Naive thymus-derived CD4-positive, alpha-beta T cell (primary cell): Measurements from ENCODE around the gene ABLIM3. TPM values are rescaled to one million over a fixed set of nuclear protein-coding genes. Genes with fewer than 3 reads are reported as not detected.

Source experiments
- ATAC-seq: fragments of 150-1000 bp; cut with Tn5 transposase; 2 replicates; pipeline ENCODE4 v1.10.0; 2021; ENCODE audit warnings: mild to moderate bottlenecking, moderate library complexity
- CTCF ChIA-PET: fragments of 350-600 bp; sonication (Branson Sonifier 250); formaldehyde crosslinking; loops from one replicate; lab custom pipeline; 2021; ENCODE audit warnings: antibody characterized with exemption; lab: Charles Lee
- POLR2A ChIA-PET: fragments of 350-600 bp; sonication (Branson Sonifier 250); formaldehyde crosslinking; loops from one replicate; lab custom pipeline; 2021; ENCODE audit warnings: antibody characterized with exemption, inconsistent platforms; lab: Charles Lee
- DNase-seq, 9 donors: peaks; one replicate each; pipeline versions ENCODE4 v3.0.0 to v3.0.0-alpha.2; 2020 to 2022; ENCODE audit warnings: mixed read lengths in 1 of 9
- H3K27ac ChIP-seq: one replicate; pipeline ENCODE4 v1.7.0; 2013; ENCODE audit warnings: mild to moderate bottlenecking, low read depth, low read length, moderate library complexity
- H3K27me3 ChIP-seq, 2 donors: one replicate each; pipeline ENCODE4 v1.7.0; 2013; ENCODE audit warnings: low read length in 2 of 2, mild to moderate bottlenecking in 2 of 2, moderate library complexity in 2 of 2; ENCODE audit not compliant: control insufficient read depth in 2 of 2, insufficient read depth in 2 of 2
- H3K36me3 ChIP-seq, 3 experiments: 1 replicate in 2 of 3; 2 replicates in 1 of 3; pipeline ENCODE4 v1.7.0; 2013; ENCODE audit warnings: low read length in 3 of 3, mild to moderate bottlenecking in 3 of 3, moderate library complexity in 1 of 3; ENCODE audit not compliant: insufficient read depth in 3 of 3, control insufficient read depth in 2 of 3
- H3K4me1 ChIP-seq, 2 donors: one replicate each; pipeline ENCODE4 v1.7.0; 2013; ENCODE audit warnings: low read length in 2 of 2, mild to moderate bottlenecking in 2 of 2, moderate library complexity in 1 of 2; ENCODE audit not compliant: control insufficient read depth in 2 of 2, insufficient read depth in 2 of 2
- H3K4me3 ChIP-seq: 2 replicates; pipeline ENCODE4 v1.7.0; 2013; ENCODE audit warnings: mild to moderate bottlenecking, low read length
- H3K9me3 ChIP-seq, 3 experiments: 1 replicate in 2 of 3; 2 replicates in 1 of 3; pipeline ENCODE4 v1.7.0; 2013; ENCODE audit warnings: low read length in 3 of 3; ENCODE audit not compliant: control insufficient read depth in 2 of 3
- H3K27ac Mint-ChIP-seq, 9 donors: one replicate each; pipeline ENCODE4 v1.8.0; 2020 to 2022; ENCODE audit warnings: mixed read lengths in 9 of 9, mild to moderate bottlenecking in 8 of 9, moderate library complexity in 5 of 9, inconsistent platforms in 2 of 9
- H3K27me3 Mint-ChIP-seq, 5 donors: one replicate each; pipeline ENCODE4 v1.8.0; 2021 to 2022; ENCODE audit warnings: mixed read lengths in 5 of 5, mild to moderate bottlenecking in 1 of 5
- H3K36me3 Mint-ChIP-seq, 5 donors: one replicate each; pipeline ENCODE4 v1.8.0; 2020 to 2022; ENCODE audit warnings: mixed read lengths in 5 of 5, mild to moderate bottlenecking in 3 of 5, inconsistent platforms in 1 of 5
- H3K4me1 Mint-ChIP-seq, 7 donors: one replicate each; pipeline ENCODE4 v1.8.0; 2020 to 2022; ENCODE audit warnings: mixed read lengths in 7 of 7, mild to moderate bottlenecking in 3 of 7, inconsistent platforms in 1 of 7
- H3K4me3 Mint-ChIP-seq, 10 donors: one replicate each; pipeline ENCODE4 v1.8.0; 2020 to 2022; ENCODE audit warnings: mild to moderate bottlenecking in 10 of 10, mixed read lengths in 10 of 10, moderate library complexity in 6 of 10, inconsistent platforms in 2 of 10
- H3K9me3 Mint-ChIP-seq, 11 donors: one replicate each; pipeline ENCODE4 v1.8.0; 2020 to 2022; ENCODE audit warnings: mixed read lengths in 11 of 11, mild to moderate bottlenecking in 4 of 11, inconsistent platforms in 1 of 11, moderate library complexity in 1 of 11
- intact Hi-C, 2 donors: fragments of 100-400 bp; cut with micrococcal nuclease; formaldehyde crosslinking; loops; one replicate each; pipeline ENCODE4 v1.15.1; 2023
- polyA plus RNA-seq, 2 donors: library from polyadenylated mRNA; unstranded; fragments of 300-500 nt; fragmentation: Illumina TruSeq; gene quantifications; one replicate each; pipeline ENCODE4 v1.2.3, GENCODE V29; 2021
- total RNA-seq, 6 experiments: library from RNA in 5 of 6; stranded (reverse) in 5 of 6; gene quantifications; 1 replicate in 5 of 6; 2 replicates in 1 of 6; pipeline ENCODE4 v1.2.3 and lab custom pipeline; 2021 to 2026

The ABLIM3 gene
- total and polyA plus RNA-seq, 7 experiments from 2014 or later = 0.08 to 1.3 TPM; not detected in 5

DNA sequence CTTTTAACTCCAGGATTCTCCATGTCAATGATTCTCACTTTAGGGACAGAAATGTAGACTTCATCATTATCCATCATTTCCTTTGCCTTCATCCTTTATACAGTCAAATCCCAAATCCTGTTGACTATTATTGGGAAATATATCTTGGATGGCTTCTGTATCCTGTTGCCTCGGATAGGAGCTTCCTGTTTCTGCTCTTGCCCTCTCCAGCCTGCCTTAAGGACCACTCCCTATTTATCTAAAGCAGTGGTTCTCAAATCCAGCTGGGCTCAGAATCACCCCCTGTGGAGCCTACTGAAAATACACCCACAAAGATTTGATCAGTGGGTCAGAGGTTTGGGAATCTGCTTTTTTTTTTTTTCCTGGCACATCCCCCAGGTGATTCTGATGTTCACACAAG, 138.8 kb downstream of the ABLIM3 start:
- H3K4me1 Mint-ChIP-seq = peaks cover 0 to 2% (median 0%) of the 10 kb centered on the region in 7 donors
- peaks cover 0 to 6% (median 0%) of the 10 kb centered on the region in 5 donors for H3K36me3 Mint-ChIP-seq
- Histone ChIP-seq H3K4me3 (no peak overlapping the region), H3K36me3 (no peaks in the 10 kb centered on the region), H3K4me1 (no peaks in the 10 kb centered on the region), H3K9me3 (no peaks in the 10 kb centered on the region), H3K27ac (no peak overlapping the region), H3K27me3 (no peaks in the 10 kb centered on the region)
- no peak overlapping the region for H3K4me3 Mint-ChIP-seq
- H3K27ac Mint-ChIP-seq = no peak overlapping the region
- ChIA-PET POLR2A (interaction anchor here (1.5 kb wide), 1 partner anchor 10 kb away, joined by 5 read pairs; no protein-coding TSS in a partner anchor), CTCF (interaction anchor here (0.6 to 1.4 kb wide), 3 partner anchors 10 to 32 kb away, joined by 3 to 4 read pairs (median 3); no protein-coding TSS in a partner anchor)
- peaks cover 0 to 5% (median 0%) of the 10 kb centered on the region in 11 donors for H3K9me3 Mint-ChIP-seq
- intact Hi-C loops = no loop called here
- ATAC-seq (no peak), DNase-seq (no peak)
- H3K27me3 Mint-ChIP-seq = peaks cover 0 to 39% (median 28%) of the 10 kb centered on the region in 5 donors

DNA sequence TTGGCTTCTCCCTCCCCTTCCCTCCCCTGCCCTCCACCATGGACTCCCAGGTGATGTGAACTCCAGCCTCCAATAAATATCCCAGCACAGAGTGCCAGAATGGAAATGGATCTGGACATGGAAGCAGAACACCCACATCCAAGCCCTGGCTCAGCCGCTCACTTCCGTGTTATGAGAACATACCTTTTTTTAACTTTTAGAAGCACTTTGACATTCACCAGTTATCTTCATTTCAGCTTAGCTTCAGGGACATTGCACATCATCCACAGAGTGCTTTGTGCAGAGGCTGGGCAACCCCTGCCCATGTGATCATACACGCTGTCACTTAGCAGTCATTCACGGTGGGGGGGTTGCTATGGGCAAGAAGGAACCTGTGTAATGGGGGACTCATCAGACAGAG, 139.5 kb downstream of the ABLIM3 start:
- CTCF ChIA-PET = no interaction called here
- H3K4me3 Mint-ChIP-seq = no peak overlapping the region

GRCh38 chr5:149282027-149282965, 141.0 kb downstream of the ABLIM3 start:
- no peaks in the 10 kb centered on the region for H3K27me3 ChIP-seq
- H3K9me3 ChIP-seq = no peaks in the 10 kb centered on the region
- no peaks in the 10 kb centered on the region for H3K4me1 ChIP-seq
- DNase-seq = no peak
- no peaks in the 10 kb centered on the region for H3K36me3 ChIP-seq
- intact Hi-C loops = no loop called here
- H3K36me3 Mint-ChIP-seq = peaks cover 0 to 6% (median 0%) of the 10 kb centered on the region in 5 donors
- ChIA-PET CTCF (no interaction called here), POLR2A (no interaction called here)
- peaks cover 0 to 5% (median 0%) of the 10 kb centered on the region in 11 donors for H3K9me3 Mint-ChIP-seq
- H3K4me3 Mint-ChIP-seq = no peak overlapping the region
- no peaks in the 10 kb centered on the region for H3K4me1 Mint-ChIP-seq
- no peak overlapping the region for H3K4me3 ChIP-seq
- peaks cover 0 to 29% (median 15%) of the 10 kb centered on the region in 5 donors for H3K27me3 Mint-ChIP-seq
- H3K27ac Mint-ChIP-seq = no peak overlapping the region
- no peak overlapping the region for H3K27ac ChIP-seq
- ATAC-seq = no peak

More for the DNA sequence above, 139.5 kb downstream of the ABLIM3 start:
- ATAC-seq = no peak
- H3K27me3 ChIP-seq = no peaks in the 10 kb centered on the region
- no peaks in the 10 kb centered on the region for H3K36me3 ChIP-seq
- H3K27ac Mint-ChIP-seq = no peak overlapping the region
- H3K27ac ChIP-seq = no peak overlapping the region
- intact Hi-C loops = no loop called here
- H3K9me3 Mint-ChIP-seq = peaks cover 0 to 5% (median 0%) of the 10 kb centered on the region in 11 donors
- DNase-seq = no peak
- POLR2A ChIA-PET = no interaction called here
- H3K27me3 Mint-ChIP-seq = peaks cover 0 to 33% (median 24%) of the 10 kb centered on the region in 5 donors
- H3K4me1 ChIP-seq = no peaks in the 10 kb centered on the region
- H3K36me3 Mint-ChIP-seq = peaks cover 0 to 6% (median 0%) of the 10 kb centered on the region in 5 donors
- H3K4me3 ChIP-seq = no peak overlapping the region
- no peaks in the 10 kb centered on the region for H3K9me3 ChIP-seq
- no peaks in the 10 kb centered on the region for H3K4me1 Mint-ChIP-seq

DNA sequence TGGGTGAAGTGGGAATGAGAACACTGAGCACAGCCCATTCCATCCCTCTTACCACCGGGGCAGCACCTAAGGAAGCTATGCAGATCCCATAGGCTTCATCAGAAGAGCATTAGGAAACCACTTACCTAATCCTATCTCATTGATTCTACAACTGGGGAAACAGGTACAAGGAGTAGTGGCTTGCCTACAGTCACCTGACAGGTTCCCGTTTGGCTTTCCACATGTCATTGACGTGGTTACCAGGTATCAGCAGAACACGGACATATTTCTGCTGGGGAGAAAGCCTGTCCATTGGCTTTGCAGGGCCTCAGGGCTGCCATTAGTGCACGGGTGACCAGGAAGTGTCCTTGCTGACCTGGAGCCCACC, 141.7 kb downstream of the ABLIM3 start:
- DNase-seq (no peak), ATAC-seq (no peak)
- Mint-ChIP-seq H3K36me3 (peaks cover 0 to 4% (median 0%) of the 10 kb centered on the region in 5 donors), H3K27me3 (peaks cover 0 to 28% (median 11%) of the 10 kb centered on the region in 5 donors), H3K27ac (no peak overlapping the region), H3K4me1 (no peaks in the 10 kb centered on the region), H3K4me3 (no peak overlapping the region), H3K9me3 (peaks cover 0 to 5% (median 0%) of the 10 kb centered on the region in 11 donors)
- no peaks in the 10 kb centered on the region for H3K36me3 ChIP-seq
- H3K4me1 ChIP-seq = no peaks in the 10 kb centered on the region
- CTCF ChIA-PET = interaction anchor here (0.8 kb wide), 1 partner anchor 158 kb away, joined by 5 read pairs; no protein-coding TSS in a partner anchor
- H3K9me3 ChIP-seq = no peaks in the 10 kb centered on the region
- no peaks in the 10 kb centered on the region for H3K27me3 ChIP-seq
- no peak overlapping the region for H3K4me3 ChIP-seq
- H3K27ac ChIP-seq = no peak overlapping the region
- intact Hi-C loops = no loop called here
- POLR2A ChIA-PET = no interaction called here

DNA sequence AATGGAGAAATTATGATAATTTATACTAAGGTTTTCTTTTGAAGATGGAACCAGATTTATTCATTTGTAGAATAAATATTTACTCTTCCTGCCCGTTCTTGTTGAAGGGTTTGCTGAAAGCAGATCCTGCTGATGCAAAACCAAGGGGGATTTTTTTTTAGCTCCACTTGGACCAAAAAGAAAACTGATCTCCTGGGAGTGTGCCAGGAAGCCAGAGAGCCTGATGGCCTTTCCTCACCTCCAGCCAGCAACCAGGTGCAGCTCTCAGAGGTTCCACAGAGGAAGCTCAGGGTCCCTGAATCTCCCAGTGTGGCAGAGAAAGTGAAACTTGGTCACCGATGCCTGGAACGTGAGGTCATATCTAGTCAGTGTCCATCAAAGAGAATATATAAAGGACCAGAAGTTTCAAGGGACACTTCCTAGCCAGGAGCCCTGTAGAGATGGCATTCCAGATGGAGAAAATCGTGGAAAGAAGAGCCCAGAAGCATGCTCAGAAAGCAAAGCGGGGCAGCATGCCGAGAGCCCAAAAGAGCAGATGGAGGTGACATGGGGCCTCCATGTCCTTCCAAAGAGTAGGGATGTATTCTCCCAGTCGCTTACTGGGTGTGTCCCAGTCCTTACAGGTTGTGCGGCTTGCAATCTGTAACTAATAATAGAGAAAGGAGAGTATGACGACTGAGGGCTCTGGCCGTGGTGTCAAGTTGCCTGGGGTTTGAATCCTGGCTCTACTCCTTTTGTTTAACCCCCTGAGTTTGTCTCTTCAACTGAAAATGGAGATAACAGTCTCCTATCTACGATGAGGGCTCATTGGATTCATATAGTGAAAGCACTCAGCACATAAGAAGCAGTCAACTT, 142.6 kb downstream of the ABLIM3 start:
- CTCF ChIA-PET = interaction anchor here (0.8 kb wide), 1 partner anchor 157 kb away, joined by 5 read pairs; no protein-coding TSS in a partner anchor

GRCh38 chr5:149284501-149284900, 143.2 kb downstream of the ABLIM3 start:
- ChIA-PET CTCF (no interaction called here), POLR2A (no interaction called here)
- H3K27me3 Mint-ChIP-seq = peaks cover 0 to 18% (median 0%) of the 10 kb centered on the region in 5 donors
- ATAC-seq = no peak
- Histone ChIP-seq H3K9me3 (no peaks in the 10 kb centered on the region), H3K27ac (no peak overlapping the region), H3K4me3 (no peak overlapping the region), H3K4me1 (no peaks in the 10 kb centered on the region), H3K36me3 (no peaks in the 10 kb centered on the region), H3K27me3 (no peaks in the 10 kb centered on the region)
- intact Hi-C loops = no loop called here
- no peaks in the 10 kb centered on the region for H3K9me3 Mint-ChIP-seq
- no peak overlapping the region for H3K4me3 Mint-ChIP-seq
- H3K36me3 Mint-ChIP-seq = peaks cover 0 to 6% (median 0%) of the 10 kb centered on the region in 5 donors
- DNase-seq = no peak
- H3K4me1 Mint-ChIP-seq = peaks cover 0 to 6% (median 0%) of the 10 kb centered on the region in 7 donors
- no peak overlapping the region for H3K27ac Mint-ChIP-seq

More for the DNA sequence above, 142.6 kb downstream of the ABLIM3 start:
- ATAC-seq (no peak), DNase-seq (no peak)
- intact Hi-C loops = no loop called here
- Histone ChIP-seq H3K4me3 (no peak overlapping the region), H3K27ac (no peak overlapping the region), H3K27me3 (no peaks in the 10 kb centered on the region), H3K36me3 (no peaks in the 10 kb centered on the region), H3K9me3 (no peaks in the 10 kb centered on the region), H3K4me1 (no peaks in the 10 kb centered on the region)
- Mint-ChIP-seq H3K27ac (no peak overlapping the region), H3K4me3 (no peak overlapping the region), H3K9me3 (peaks cover 0 to 2% (median 0%) of the 10 kb centered on the region in 11 donors), H3K4me1 (peaks cover 0 to 2% (median 0%) of the 10 kb centered on the region in 7 donors), H3K27me3 (peaks cover 0 to 19% (median 3%) of the 10 kb centered on the region in 5 donors), H3K36me3 (peaks cover 0 to under 1% (median 0%) of the 10 kb centered on the region in 5 donors)
- POLR2A ChIA-PET = no interaction called here
